Cardiac fibroblast (primary cell): Measurements from ENCODE around the gene PNMA1.

Source experiments
- DNase-seq, 2 donors: peaks; one replicate each; pipeline versions ENCODE4 v3.0.0 to v3.0.0-alpha.2; 2010; ENCODE audit warnings: low read depth in 2 of 2
- H3K4me3 ChIP-seq, 2 donors: replicated peaks in 1 of 2; 1 replicate in 1 of 2; 2 replicates in 1 of 2; pipeline ENCODE4 v1.5.1; 2011; ENCODE audit warnings: low read depth in 2 of 2, low read length in 2 of 2, mild to moderate bottlenecking in 2 of 2, moderate library complexity in 1 of 2
- CTCF ChIP-seq: IDR thresholded peaks from one replicate; pipeline ENCODE4 v1.5.1; 2011; ENCODE audit warnings: low read depth, mild to moderate bottlenecking, low read length, inconsistent platforms

The PNMA1 gene

DNA sequence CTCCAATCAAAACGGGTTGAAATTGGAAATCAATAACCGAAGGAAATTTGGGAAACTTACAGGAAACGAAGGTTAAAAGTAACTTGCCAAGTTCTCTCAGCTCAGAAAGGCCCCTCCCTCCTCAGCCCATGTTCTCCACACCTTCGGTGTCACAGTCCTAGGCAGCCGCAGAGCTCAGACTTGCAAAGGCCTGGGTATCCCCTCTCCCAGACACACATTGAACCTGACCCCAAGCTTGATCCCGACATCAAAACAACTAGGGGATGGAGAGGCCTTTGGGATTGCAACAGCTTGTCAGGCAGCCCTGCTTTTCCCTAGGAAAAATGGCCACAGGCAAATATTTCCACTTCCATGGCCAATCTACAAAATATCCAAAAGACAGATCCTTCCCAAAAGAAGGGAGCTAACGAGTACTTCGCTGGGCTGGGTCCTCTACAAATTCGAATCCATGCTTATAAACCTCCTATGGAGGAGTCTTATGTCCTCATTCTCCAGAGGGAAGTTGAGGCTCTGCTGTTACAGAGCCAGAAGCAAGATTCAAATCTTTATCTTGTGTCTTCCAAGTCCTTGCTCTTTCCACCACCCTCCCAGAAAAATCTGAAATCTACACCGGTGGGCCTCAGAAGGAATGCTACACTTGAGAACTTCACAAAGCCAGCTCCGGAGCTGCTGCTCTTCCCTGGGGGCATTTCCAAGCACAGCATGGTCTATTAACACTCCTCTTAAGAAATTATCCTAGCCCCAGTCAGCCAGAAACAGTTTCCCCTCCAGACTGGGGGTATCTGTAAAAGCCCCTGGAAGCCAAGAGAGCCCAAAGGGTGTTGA, 35.7 kb upstream of the PNMA1 start:
- no peak for DNase-seq
- H3K4me3 ChIP-seq = no peak overlapping the region
- no peak for TF ChIP-seq CTCF

DNA sequence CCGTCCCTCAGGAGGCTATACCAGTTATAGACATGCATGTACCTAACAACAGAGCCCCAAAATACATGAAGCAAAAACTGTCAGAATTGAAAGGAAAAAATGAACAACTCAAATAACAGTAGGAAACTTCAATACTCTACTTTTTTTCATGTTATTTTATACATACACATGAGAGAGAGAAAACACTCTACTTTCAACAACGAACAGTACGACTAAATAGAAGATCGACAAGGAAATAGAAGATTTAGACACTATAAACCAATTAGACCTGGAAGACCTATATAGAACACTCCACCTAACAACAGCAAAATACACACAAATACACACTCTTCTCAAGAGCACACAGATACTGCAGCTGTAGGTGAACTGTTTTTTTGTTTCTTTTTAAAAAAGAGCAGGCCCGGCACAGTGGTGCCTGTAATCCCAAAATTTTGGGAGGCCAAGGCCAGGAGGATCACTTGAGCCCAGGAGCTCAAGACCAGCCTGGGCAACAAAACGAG, 34.7 kb upstream of the PNMA1 start:
- no peak for TF ChIP-seq CTCF
- DNase-seq = no peak
- H3K4me3 ChIP-seq = no peak overlapping the region

- no peak for TF ChIP-seq CTCF
- no peak overlapping the region for H3K4me3 ChIP-seq
- no peak for DNase-seq
Measured at GRCh38 chr14:73747379-73748211, 33.4 kb upstream of the PNMA1 start.

DNA sequence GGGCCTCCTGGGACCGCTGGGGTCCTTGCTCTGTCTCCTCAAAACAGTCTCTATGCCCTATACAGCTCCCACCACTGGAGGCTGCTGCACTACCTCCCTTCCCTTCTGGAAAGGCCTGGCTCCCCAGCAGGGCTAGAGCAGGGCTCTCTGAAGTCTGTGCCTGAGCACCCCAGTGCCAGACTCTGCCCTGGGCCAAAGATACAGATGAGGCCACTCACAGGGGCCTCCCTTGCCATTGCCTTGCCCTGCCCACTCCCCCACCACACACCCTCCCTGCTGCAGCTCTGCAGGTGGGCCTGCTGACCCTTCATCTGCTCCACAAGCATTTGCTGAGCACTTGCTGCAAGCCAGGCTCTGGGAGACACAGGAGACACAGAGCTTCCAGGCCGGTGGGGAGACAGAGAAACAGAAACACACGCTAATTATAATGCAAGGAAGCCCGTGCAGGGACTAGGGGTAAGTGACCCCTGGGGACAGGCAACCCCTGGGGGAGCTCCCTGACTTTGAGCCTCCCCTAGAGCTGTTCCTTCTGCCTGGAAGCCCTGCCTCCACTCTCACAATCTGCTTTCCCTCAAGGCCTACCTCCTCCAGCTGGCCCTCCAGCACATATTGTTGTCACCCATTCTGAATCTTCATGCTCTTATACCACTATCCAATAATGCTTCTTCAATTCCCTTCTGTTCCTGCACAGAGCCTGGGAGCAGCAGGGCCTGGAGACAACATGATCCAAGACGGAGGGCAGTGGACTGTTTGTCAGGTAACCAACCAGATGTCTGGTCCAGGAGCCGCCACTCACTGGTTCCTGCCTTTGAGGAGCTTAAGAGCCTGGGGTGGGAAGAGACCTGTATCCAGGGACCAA, 32.6 kb upstream of the PNMA1 start:
- no peak overlapping the region for H3K4me3 ChIP-seq

GRCh38 chr14:73745571-73746519, 31.7 kb upstream of the PNMA1 start:
- DNase-seq = no peak
- TF ChIP-seq CTCF = no peak
- H3K4me3 ChIP-seq = no peak overlapping the region

More for the DNA sequence above, 32.6 kb upstream of the PNMA1 start:
- no peak for DNase-seq
- peak; percentile 21 for TF ChIP-seq CTCF
